ENCODE results near the gene TMEM132C.

DNA sequence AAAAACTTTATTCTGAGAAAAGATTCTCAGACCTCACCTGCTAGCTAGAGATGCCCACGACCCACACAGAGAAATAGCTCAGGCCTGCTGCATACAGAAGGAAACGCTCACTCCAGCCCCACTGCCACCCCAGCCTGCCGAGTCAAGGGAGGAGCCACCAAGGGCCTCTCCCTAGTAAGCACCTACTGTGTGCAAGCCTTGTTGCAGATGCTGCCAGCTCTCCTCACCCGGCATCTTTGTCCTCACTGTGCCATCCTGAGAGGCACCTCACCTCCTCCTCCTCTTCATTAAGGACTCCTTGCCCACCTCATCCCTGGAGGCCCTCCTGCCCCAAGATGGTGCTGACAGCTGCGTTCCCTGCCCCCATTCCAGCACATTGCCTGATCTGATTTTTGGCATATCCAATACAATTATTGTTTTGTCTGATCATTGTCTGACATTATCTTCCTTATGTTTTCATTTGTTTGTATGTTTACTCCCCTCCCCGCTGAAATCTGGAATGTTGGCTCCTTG, 359.9 kb downstream of the TMEM132C start:
- TF ChIP-seq POLR2A (IDR thresholded peaks at IDR 0.05; ENCODE audit: low read depth, low read length) (no peak), POLR2AphosphoS5 (IDR thresholded peaks at IDR 0.05; ENCODE audit: low read depth, low read length) (no peak), TAF1 (IDR thresholded peaks at IDR 0.05; ENCODE audit: low read depth, low read length) (no peak), POU2F2 (IDR thresholded peaks at IDR 0.05; ENCODE audit: low read depth, low read length) (no peak), SPI1 (IDR thresholded peaks at IDR 0.05; ENCODE audit: low read depth, low read length) (no peak)
